Ishikawa (cell line): ENCODE measurements around the gene CWC25.

Source experiments
- CEBPB ChIP-seq: IDR thresholded peaks from 2 replicates; pipeline ENCODE4 v1.6.1; 2012
- CREB1 ChIP-seq: IDR thresholded peaks from 2 replicates; pipeline ENCODE4 v1.6.1; 2012; ENCODE audit warnings: low read depth
- EGR1 ChIP-seq: IDR thresholded peaks from 2 replicates; pipeline ENCODE4 v1.6.1; 2012
- FOXM1 ChIP-seq: IDR thresholded peaks from 2 replicates; pipeline ENCODE4 v1.6.1; 2012; ENCODE audit warnings: low read depth, borderline replicate concordance
- MAX ChIP-seq: IDR thresholded peaks from 2 replicates; pipeline ENCODE4 v1.6.1; 2012
- RAD21 ChIP-seq: IDR thresholded peaks from 2 replicates; pipeline ENCODE4 v1.6.1; 2012; ENCODE audit warnings: low read depth
- TAF1 ChIP-seq: IDR thresholded peaks from 2 replicates; pipeline ENCODE4 v1.6.1; 2012; ENCODE audit warnings: low read depth, mild to moderate bottlenecking
- TCF12 ChIP-seq: IDR thresholded peaks from 2 replicates; pipeline ENCODE4 v1.6.1; 2012; ENCODE audit warnings: low read depth
- YY1 ChIP-seq: IDR thresholded peaks from 2 replicates; pipeline ENCODE4 v1.6.1; 2012; ENCODE audit warnings: low read depth
- TF ChIP-seq, protein P1 (sequence below): IDR thresholded peaks from 2 replicates; pipeline ENCODE4 v1.6.1; 2012; ENCODE audit warnings: low read depth, mild to moderate bottlenecking

CWC25 gene

DNA sequence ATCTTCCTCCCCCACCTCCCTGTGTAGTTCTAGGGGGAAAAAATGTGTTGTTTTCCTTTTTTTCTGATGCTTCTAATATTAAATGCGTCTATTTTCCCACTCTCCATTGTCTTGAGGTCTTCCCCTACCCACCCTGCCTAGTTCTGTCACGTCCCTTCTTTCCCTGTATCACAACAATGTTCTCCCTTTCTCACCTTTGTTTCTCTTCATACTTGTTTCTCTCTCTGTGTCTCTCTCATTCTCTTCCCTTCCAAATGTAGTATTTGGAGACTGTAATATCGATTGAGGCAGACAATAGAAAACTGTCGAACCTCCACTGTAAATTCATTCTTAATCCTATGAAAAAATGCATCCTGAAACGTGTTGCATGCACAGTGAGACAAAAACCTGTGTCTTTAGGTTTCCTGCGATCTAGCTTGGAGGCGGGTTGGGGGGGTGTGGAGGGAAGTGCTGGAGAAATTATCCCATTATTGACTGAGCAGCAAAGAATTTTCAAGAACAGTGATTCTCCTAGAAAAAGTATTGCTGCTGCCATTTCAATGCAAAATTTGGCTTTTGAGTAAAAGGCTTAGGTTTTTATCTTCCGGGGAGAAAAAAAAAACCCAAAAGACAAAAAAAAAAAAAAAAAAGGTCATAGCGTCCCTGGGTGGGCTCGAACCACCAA is 73.8 kb downstream of the CWC25 start:
- TF ChIP-seq YY1 = no peak
- no peak for TF ChIP-seq TAF1
- no peak for TF ChIP-seq FOXM1
- TF ChIP-seq, protein P1, sequence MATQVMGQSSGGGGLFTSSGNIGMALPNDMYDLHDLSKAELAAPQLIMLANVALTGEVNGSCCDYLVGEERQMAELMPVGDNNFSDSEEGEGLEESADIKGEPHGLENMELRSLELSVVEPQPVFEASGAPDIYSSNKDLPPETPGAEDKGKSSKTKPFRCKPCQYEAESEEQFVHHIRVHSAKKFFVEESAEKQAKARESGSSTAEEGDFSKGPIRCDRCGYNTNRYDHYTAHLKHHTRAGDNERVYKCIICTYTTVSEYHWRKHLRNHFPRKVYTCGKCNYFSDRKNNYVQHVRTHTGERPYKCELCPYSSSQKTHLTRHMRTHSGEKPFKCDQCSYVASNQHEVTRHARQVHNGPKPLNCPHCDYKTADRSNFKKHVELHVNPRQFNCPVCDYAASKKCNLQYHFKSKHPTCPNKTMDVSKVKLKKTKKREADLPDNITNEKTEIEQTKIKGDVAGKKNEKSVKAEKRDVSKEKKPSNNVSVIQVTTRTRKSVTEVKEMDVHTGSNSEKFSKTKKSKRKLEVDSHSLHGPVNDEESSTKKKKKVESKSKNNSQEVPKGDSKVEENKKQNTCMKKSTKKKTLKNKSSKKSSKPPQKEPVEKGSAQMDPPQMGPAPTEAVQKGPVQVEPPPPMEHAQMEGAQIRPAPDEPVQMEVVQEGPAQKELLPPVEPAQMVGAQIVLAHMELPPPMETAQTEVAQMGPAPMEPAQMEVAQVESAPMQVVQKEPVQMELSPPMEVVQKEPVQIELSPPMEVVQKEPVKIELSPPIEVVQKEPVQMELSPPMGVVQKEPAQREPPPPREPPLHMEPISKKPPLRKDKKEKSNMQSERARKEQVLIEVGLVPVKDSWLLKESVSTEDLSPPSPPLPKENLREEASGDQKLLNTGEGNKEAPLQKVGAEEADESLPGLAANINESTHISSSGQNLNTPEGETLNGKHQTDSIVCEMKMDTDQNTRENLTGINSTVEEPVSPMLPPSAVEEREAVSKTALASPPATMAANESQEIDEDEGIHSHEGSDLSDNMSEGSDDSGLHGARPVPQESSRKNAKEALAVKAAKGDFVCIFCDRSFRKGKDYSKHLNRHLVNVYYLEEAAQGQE = no peak
- TF ChIP-seq TCF12 = no peak
- TF ChIP-seq MAX = no peak
- TF ChIP-seq CREB1 = no peak
- no peak for TF ChIP-seq CEBPB
- no peak for TF ChIP-seq EGR1
- TF ChIP-seq RAD21 = no peak
